T-cell (primary cell): ENCODE data around the gene ADAM19. TPM values are rescaled to one million over a fixed set of nuclear protein-coding genes. Genes with fewer than 3 reads are reported as not detected.

ENCODE experiments used
- ATAC-seq, 4 experiments: fragments of 200-7000 bp in 3 of 4; fragments of 150-1000 bp in 1 of 4; cut with Tn5 transposase; replicated peaks in 1 of 4; 1 replicate in 3 of 4; 2 replicates in 1 of 4; pipeline ENCODE4 v1.10.0; 2021; ENCODE audit warnings: moderate library complexity in 3 of 4, mild to moderate bottlenecking in 2 of 4, moderate number of reproducible peaks in 1 of 4
- CTCF ChIA-PET, 2 donors: fragments of 300-600 bp; sonication (Branson Sonifier 250); formaldehyde crosslinking; loops; one replicate each; lab custom pipeline; 2022; ENCODE audit warnings: antibody characterized with exemption in 2 of 2; lab: Charles Lee
- POLR2A ChIA-PET, 2 donors: fragments of 300-600 bp; sonication (Branson Sonifier 250); formaldehyde crosslinking; loops; one replicate each; lab custom pipeline; 2022; ENCODE audit warnings: antibody characterized with exemption in 2 of 2; lab: Charles Lee
- DNase-seq, 35 experiments: peaks; one replicate each; pipeline versions ENCODE4 v3.0.0 to v3.0.0-alpha.2; 2013 to 2023
- H3K27ac ChIP-seq: one replicate; pipeline ENCODE4 v1.5.1; 2013; ENCODE audit warnings: low read length
- H3K27me3 ChIP-seq, 2 experiments: replicated peaks in 1 of 2; 1 replicate in 1 of 2; 2 replicates in 1 of 2; pipeline versions ENCODE4 v1.6.1 to v1.7.0; 2013; ENCODE audit warnings: low read length in 1 of 2, mixed read lengths in 1 of 2; ENCODE audit not compliant: control insufficient read depth in 2 of 2, insufficient read depth in 2 of 2; ENCODE audit errors: extremely low read depth in 1 of 2
- H3K36me3 ChIP-seq, 2 donors: 1 replicate in 1 of 2; 2 replicates in 1 of 2; pipeline versions ENCODE4 v1.6.1 to v1.7.0; 2013; ENCODE audit warnings: low read length in 1 of 2; ENCODE audit not compliant: control insufficient read depth in 2 of 2, insufficient read depth in 1 of 2; ENCODE audit errors: extremely low read depth in 1 of 2
- H3K4me1 ChIP-seq, 2 experiments: 1 replicate in 1 of 2; 2 replicates in 1 of 2; pipeline versions ENCODE4 v1.6.1 to v1.7.0; 2013; ENCODE audit warnings: low read length in 2 of 2, mixed read lengths in 1 of 2; ENCODE audit not compliant: insufficient read depth in 2 of 2, control insufficient read depth in 1 of 2; ENCODE audit errors: extremely low read depth in 1 of 2
- H3K4me3 ChIP-seq, 2 donors: 1 replicate in 1 of 2; 2 replicates in 1 of 2; pipeline versions ENCODE4 v1.5.1 to v1.7.0; 2013; ENCODE audit warnings: mild to moderate bottlenecking in 2 of 2, low read length in 1 of 2, moderate library complexity in 1 of 2; ENCODE audit not compliant: control insufficient read depth in 1 of 2; ENCODE audit errors: extremely low read depth in 1 of 2
- H3K9me3 ChIP-seq: 2 replicates; pipeline ENCODE4 v1.7.0; 2013
- H3K27ac Mint-ChIP-seq, 2 donors: one replicate each; pipeline ENCODE4 v1.8.0; 2020 to 2021; ENCODE audit warnings: mild to moderate bottlenecking in 2 of 2, mixed read lengths in 2 of 2
- H3K27me3 Mint-ChIP-seq, 2 donors: one replicate each; pipeline ENCODE4 v1.8.0; 2021 to 2022; ENCODE audit warnings: mixed read lengths in 2 of 2
- H3K36me3 Mint-ChIP-seq: one replicate; pipeline ENCODE4 v1.8.0; 2021; ENCODE audit warnings: mixed read lengths
- H3K4me1 Mint-ChIP-seq, 3 donors: one replicate each; pipeline ENCODE4 v1.8.0; 2020 to 2022; ENCODE audit warnings: mixed read lengths in 3 of 3, mild to moderate bottlenecking in 1 of 3
- H3K4me3 Mint-ChIP-seq, 3 donors: one replicate each; pipeline ENCODE4 v1.8.0; 2020 to 2022; ENCODE audit warnings: mild to moderate bottlenecking in 3 of 3, mixed read lengths in 3 of 3, moderate library complexity in 3 of 3
- H3K9me3 Mint-ChIP-seq, 3 donors: one replicate each; pipeline ENCODE4 v1.8.0; 2020 to 2022; ENCODE audit warnings: mixed read lengths in 3 of 3
- WGBS: methylation state at CpG from one replicate; pipeline ENCODE4 v1.1.5; 2013; ENCODE audit warnings: missing lambda C conversion rate; ENCODE audit not compliant: insufficient coverage; 5-methylcytosine and 5-hydroxymethylcytosine counted together
- total RNA-seq, 35 experiments: library from RNA in 6 of 35; stranded (reverse) in 6 of 35; fragments of 120-200 nt in 1 of 35; gene quantifications; one replicate each; pipeline versions ENCODE4 v1.2.1 to v1.2.4 and lab custom pipeline; 2013 to 2026

Gene ADAM19
- total RNA-seq, 5 donors from 2014 or later (not counting 1 experiment from before 2014, with no cell fraction given), result 30.7 to 64.1 (median 41.8) TPM

GRCh38 chr5:157519579-157520253 is 55.9 kb downstream of the ADAM19 start:
- H3K27me3 Mint-ChIP-seq, result no peaks in the 10 kb centered on the region
- peaks cover 17% of the 10 kb centered on the region for H3K36me3 Mint-ChIP-seq
- no peaks in the 10 kb centered on the region for H3K9me3 Mint-ChIP-seq
- POLR2A ChIA-PET, result interaction anchor here in 1 of 2 donors (0.6 kb wide), 1 partner anchor 300 kb away, joined by 10 read pairs; no protein-coding TSS in a partner anchor
- CTCF ChIA-PET, result no interaction called here
- no peak overlapping the region for H3K27ac Mint-ChIP-seq
- H3K4me3 Mint-ChIP-seq, result no peak overlapping the region
- DNase-seq, result peak in 1 of 35 experiments; percentile 13
- peaks cover 0 to 21% (median 3%) of the 10 kb centered on the region in 3 donors for H3K4me1 Mint-ChIP-seq
- Histone ChIP-seq H3K27me3 (peaks cover 0 to 3% of the 10 kb centered on the region in 2 experiments), H3K36me3 (peaks cover 0 to 11% of the 10 kb centered on the region in 2 donors), H3K27ac (no peak overlapping the region), H3K4me3 (no peak overlapping the region), H3K4me1 (no peaks in the 10 kb centered on the region), H3K9me3 (no peaks in the 10 kb centered on the region)
- 90% methylated on average over 8 of the region's 9 CpGs for WGBS
- no peak for ATAC-seq

DNA sequence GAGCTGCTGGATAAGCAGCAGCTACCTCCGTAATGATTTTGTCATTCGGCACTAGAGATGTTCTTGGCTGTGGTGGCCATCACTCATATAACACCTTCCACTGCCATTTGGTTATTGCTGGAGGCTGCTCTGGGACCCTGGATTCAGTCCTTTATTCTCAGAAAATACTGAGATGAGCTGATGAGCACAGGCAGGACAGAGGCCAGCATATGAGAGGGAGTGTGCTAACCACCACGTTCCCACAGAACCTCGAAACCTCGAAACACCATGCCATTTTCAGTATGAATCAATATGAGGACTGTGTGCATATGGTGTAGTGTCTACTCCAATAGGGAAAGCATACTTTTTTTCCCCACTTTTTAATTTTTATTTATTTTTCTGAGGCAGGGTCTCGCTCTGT is 56.6 kb downstream of the ADAM19 start:
- no peak for DNase-seq
- H3K4me3 ChIP-seq, result no peak overlapping the region
- no peaks in the 10 kb centered on the region for H3K4me1 ChIP-seq
- H3K27ac ChIP-seq, result no peak overlapping the region
- Mint-ChIP-seq H3K36me3 (peaks cover 18% of the 10 kb centered on the region), H3K4me3 (no peak overlapping the region), H3K27me3 (no peaks in the 10 kb centered on the region), H3K27ac (no peak overlapping the region), H3K9me3 (no peaks in the 10 kb centered on the region), H3K4me1 (peaks cover 0 to 20% (median 3%) of the 10 kb centered on the region in 3 donors)
- POLR2A ChIA-PET, result interaction anchor here in 1 of 2 donors (0.6 kb wide), 1 partner anchor 650 kb away, joined by 3 read pairs; no protein-coding TSS in a partner anchor
- peaks cover 0 to 3% of the 10 kb centered on the region in 2 experiments for H3K27me3 ChIP-seq
- ATAC-seq, result no peak
- CTCF ChIA-PET, result no interaction called here
- H3K36me3 ChIP-seq, result peaks cover 0 to 11% of the 10 kb centered on the region in 2 donors
- no peaks in the 10 kb centered on the region for H3K9me3 ChIP-seq
- no CpG with 5 or more reads among the region's 6 CpGs for WGBS

- no peak overlapping the region for H3K4me3 ChIP-seq
- Mint-ChIP-seq H3K9me3 (no peaks in the 10 kb centered on the region), H3K27ac (peak overlapping the region in 1 of 2 donors; percentile 53), H3K4me3 (no peak overlapping the region), H3K27me3 (no peaks in the 10 kb centered on the region), H3K36me3 (peaks cover 31% of the 10 kb centered on the region), H3K4me1 (peaks cover 0 to 25% (median 2%) of the 10 kb centered on the region in 3 donors)
- H3K9me3 ChIP-seq, result no peaks in the 10 kb centered on the region
- POLR2A ChIA-PET, result no interaction called here
- DNase-seq (no peak), ATAC-seq (no peak)
- H3K4me1 ChIP-seq, result no peaks in the 10 kb centered on the region
- peaks cover 0 to 3% of the 10 kb centered on the region in 2 experiments for H3K27me3 ChIP-seq
- WGBS, result 91% methylated on average over 5 of the region's 5 CpGs
- CTCF ChIA-PET, result no interaction called here
- peaks cover 0 to 10% of the 10 kb centered on the region in 2 donors for H3K36me3 ChIP-seq
- no peak overlapping the region for H3K27ac ChIP-seq
Observed at GRCh38 chr5:157516626-157517325, 58.8 kb downstream of the ADAM19 start.

DNA sequence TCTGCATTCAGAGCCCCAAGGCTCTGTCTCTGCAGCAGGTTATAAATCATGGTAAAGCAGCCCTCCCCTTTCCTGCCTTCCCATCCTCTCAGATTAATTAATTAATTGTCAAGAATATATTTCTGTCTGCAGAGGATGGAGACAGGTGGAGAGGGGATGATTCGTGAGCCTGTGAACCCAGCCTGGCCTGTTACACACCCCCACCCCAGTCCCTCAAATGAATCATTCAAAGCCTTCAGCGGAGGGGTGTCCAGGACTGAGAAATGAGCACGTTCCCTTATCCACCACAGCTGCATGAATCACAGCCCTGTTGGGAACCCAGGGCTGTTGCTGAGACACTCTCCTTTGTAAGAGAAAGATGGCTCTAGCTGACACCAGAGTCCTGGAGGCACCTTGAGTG is 59.6 kb downstream of the ADAM19 start:
- H3K4me1 Mint-ChIP-seq, result peaks cover 0 to 21% (median 0%) of the 10 kb centered on the region in 3 donors
- H3K9me3 Mint-ChIP-seq, result no peaks in the 10 kb centered on the region
- Histone ChIP-seq H3K4me3 (no peak overlapping the region), H3K27me3 (peaks cover 0 to 3% of the 10 kb centered on the region in 2 experiments), H3K4me1 (no peaks in the 10 kb centered on the region), H3K36me3 (peaks cover 0 to 8% of the 10 kb centered on the region in 2 donors), H3K27ac (no peak overlapping the region), H3K9me3 (no peaks in the 10 kb centered on the region)
- ATAC-seq (no peak), DNase-seq (no peak)
- CTCF ChIA-PET, result interaction anchor here in 1 of 2 donors (1.0 kb wide), 1 partner anchor 44 kb away, joined by 3 read pairs; no protein-coding TSS in a partner anchor
- H3K4me3 Mint-ChIP-seq, result no peak overlapping the region
- POLR2A ChIA-PET, result no interaction called here
- WGBS, result no CpG with 5 or more reads among the region's 3 CpGs
- no peaks in the 10 kb centered on the region for H3K27me3 Mint-ChIP-seq
- H3K36me3 Mint-ChIP-seq, result peaks cover 32% of the 10 kb centered on the region
- no peak overlapping the region for H3K27ac Mint-ChIP-seq

- H3K27me3 ChIP-seq, result peaks cover 0 to 3% of the 10 kb centered on the region in 2 experiments
- Mint-ChIP-seq H3K4me3 (no peak overlapping the region), H3K9me3 (no peaks in the 10 kb centered on the region), H3K27me3 (no peaks in the 10 kb centered on the region), H3K4me1 (peaks cover 0 to 16% (median 0%) of the 10 kb centered on the region in 3 donors), H3K36me3 (peaks cover 35% of the 10 kb centered on the region), H3K27ac (no peak overlapping the region)
- H3K36me3 ChIP-seq, result peaks cover 0 to 12% of the 10 kb centered on the region in 2 donors
- ChIA-PET POLR2A (no interaction called here), CTCF (interaction anchor here in 1 of 2 donors (0.6 kb wide), 2 partner anchors 10 to 421 kb away, joined by 8 to 10 read pairs; no protein-coding TSS in a partner anchor)
- no peaks in the 10 kb centered on the region for H3K9me3 ChIP-seq
- no CpG with 5 or more reads among the region's 2 CpGs for WGBS
- DNase-seq (no peak), ATAC-seq (no peak)
- H3K4me1 ChIP-seq, result no peaks in the 10 kb centered on the region
- no peak overlapping the region for H3K4me3 ChIP-seq
- H3K27ac ChIP-seq, result no peak overlapping the region
Observed at GRCh38 chr5:157514974-157515373, 60.6 kb downstream of the ADAM19 start.

DNA sequence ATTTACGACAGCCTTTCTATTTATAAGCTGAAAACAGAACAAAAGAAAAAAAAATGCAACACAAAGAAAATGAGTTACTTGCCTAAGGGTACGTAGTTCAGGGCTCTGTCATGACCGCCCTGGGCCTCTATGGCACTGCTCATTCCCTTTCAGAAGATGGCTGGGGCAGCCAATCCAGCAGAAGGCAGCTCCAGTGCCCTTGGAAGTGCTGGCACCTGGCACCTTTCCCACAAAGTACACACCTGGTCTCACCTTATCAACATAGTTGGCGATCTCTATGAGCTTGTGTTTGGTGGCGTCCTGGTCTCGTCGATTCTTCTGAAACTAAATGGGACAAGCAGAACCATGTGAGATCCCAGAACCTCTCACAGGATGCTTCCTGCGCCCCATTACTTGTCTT is 62.4 kb downstream of the ADAM19 start:
- peaks cover 0 to 14% of the 10 kb centered on the region in 2 donors for H3K36me3 ChIP-seq
- POLR2A ChIA-PET, result no interaction called here

More for the DNA sequence above, 62.4 kb downstream of the ADAM19 start:
- no peak overlapping the region for H3K27ac ChIP-seq
- WGBS, result 100% methylated on average over 7 of the region's 8 CpGs
- Mint-ChIP-seq H3K9me3 (no peaks in the 10 kb centered on the region), H3K4me3 (no peak overlapping the region), H3K4me1 (peaks cover 0 to 22% (median 0%) of the 10 kb centered on the region in 3 donors), H3K36me3 (peaks cover 46% of the 10 kb centered on the region), H3K27me3 (no peaks in the 10 kb centered on the region), H3K27ac (no peak overlapping the region)
- no peak for ATAC-seq
- H3K4me1 ChIP-seq, result no peaks in the 10 kb centered on the region
- no peaks in the 10 kb centered on the region for H3K9me3 ChIP-seq
- no peak for DNase-seq
- H3K27me3 ChIP-seq, result no peaks in the 10 kb centered on the region
- H3K4me3 ChIP-seq, result no peak overlapping the region
- CTCF ChIA-PET, result interaction anchor here (0.7 to 1.0 kb wide), 2 partner anchors 9 to 48 kb away, joined by 3 to 4 read pairs; no protein-coding TSS in a partner anchor
